HG02970 (cell line): Measurements from ENCODE around the gene LINGO1.

Experiments used
- ATAC-seq: cut with Tn5 transposase; IDR thresholded peaks from one replicate; pipeline ENCODE4 v1.9.1; 2021; ENCODE audit warnings: mild to moderate bottlenecking, moderate library complexity, moderate number of reproducible peaks; ENCODE audit not compliant: unreplicated experiment, low FRiP score

Gene LINGO1

GRCh38 chr15:77657634-77658238 is 25.0 kb upstream of the LINGO1 start:
- ATAC-seq, result no peak

GRCh38 chr15:77656294-77656693 is 23.6 kb upstream of the LINGO1 start:
- ATAC-seq, result no peak

DNA sequence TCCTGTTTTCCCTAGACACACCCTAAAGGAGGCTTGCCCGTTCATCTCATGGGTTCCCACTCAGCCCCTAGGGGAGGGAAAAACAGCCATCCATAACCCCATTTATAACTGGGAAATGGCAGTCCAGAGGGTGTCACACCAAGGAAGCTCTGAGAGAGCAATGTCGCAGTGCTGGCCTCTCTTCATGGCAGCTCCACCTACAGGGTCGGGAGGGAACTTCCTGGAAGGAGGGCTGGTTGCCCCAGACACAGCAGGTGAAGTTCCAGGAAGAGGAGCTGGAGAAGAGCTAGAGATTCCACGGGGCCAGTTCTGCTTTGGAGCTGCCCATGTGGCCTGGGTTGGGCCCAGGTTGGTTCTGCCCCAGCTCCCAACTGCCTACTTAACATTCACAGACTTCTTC is 22.3 kb upstream of the LINGO1 start:
- ATAC-seq, result no peak

- no peak for ATAC-seq
Measured at GRCh38 chr15:77653832-77654480, 21.2 kb upstream of the LINGO1 start.

DNA sequence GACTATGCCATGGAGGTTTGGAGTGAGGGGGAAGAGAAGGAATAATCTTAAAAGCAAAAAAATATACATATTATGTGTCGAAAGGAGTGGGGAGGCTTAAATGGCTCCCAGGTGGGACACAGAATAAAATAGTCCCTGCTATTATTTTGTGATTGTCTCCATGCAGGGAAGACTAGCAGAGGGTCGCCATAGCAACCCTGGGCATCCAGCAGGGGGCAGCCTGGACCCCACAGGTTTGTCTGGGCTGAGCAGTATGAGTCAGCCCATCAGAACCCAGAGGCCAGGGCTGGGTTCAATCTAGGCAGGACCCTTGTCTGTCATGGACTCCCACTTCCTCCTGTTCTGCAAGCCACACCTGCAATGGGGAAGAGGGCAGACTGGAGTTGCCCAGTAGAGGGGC is 17.6 kb upstream of the LINGO1 start:
- ATAC-seq, result no peak

DNA sequence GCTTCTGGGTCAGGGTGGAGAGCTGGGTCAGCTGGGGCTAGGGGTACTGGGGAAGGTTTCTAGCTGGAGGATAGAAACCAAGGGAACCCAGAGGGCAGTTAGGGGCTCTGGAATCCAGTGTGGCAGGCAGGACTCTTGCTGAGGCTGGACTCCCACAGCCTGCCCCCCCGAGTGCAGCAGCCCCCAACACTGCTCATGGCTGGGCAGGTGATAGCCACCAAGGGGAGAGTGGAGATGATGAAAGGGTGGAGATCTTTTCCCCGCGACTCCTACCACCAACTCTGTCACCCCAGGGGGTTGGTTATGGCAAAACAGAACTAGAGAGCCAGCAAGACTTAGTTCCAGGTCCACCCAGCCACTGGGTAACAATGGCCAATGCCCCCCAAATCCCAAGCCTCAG is 16.9 kb upstream of the LINGO1 start:
- ATAC-seq, result no peak

GRCh38 chr15:77649017-77649416 is 16.3 kb upstream of the LINGO1 start:
- ATAC-seq, result no peak

- no peak for ATAC-seq
Measured at GRCh38 chr15:77647961-77648360, 15.2 kb upstream of the LINGO1 start.

DNA sequence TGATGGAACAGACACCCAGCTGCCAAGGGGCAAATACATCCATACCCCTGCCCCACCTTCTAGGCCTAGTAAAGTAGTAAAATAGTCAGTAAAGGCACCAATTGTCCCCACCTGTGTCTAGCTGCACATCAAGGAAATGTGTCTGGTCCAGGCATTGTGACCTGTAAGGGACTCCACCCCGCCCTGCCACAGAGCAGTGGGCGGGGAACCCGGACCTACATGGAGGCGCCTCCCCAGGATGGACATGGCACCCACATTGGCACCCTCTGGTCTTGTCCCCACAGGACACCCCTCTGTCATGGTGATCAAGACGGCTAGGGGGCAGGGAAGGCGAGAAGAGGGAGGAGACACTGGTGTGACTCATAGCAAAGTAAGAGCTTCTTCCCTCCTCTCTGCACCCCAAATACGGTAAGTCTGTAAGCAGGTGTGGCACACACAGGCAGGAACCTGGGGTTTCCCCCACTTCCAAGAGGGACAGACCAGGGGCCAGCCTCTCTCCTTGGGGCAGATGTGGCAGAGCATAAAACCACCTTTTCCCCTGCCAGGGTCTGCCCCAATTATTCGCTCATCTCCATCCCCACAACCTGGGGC is 13.5 kb upstream of the LINGO1 start:
- no peak for ATAC-seq

DNA sequence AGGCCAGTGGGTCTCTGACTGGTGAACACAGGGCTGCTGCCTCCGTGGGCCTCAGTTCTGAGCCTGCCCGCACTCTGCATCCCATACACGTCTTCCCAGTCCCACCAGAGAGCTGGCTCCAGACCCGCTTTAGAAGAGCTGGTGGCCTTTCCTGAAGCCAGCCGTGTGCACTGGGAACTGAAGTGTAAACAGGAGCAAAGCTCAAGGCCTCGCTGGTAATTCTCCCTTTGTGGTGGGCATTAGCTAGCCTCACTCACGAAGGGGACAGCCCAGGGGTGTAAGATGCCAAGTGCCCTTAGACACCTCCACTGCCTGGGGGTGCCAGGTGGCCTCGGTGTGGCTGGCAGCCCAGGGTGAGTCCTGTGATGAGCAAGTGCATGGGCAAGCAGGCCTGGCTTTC is 12.9 kb upstream of the LINGO1 start:
- no peak for ATAC-seq

GRCh38 chr15:77644543-77645247 is 12.0 kb upstream of the LINGO1 start:
- no peak for ATAC-seq

DNA sequence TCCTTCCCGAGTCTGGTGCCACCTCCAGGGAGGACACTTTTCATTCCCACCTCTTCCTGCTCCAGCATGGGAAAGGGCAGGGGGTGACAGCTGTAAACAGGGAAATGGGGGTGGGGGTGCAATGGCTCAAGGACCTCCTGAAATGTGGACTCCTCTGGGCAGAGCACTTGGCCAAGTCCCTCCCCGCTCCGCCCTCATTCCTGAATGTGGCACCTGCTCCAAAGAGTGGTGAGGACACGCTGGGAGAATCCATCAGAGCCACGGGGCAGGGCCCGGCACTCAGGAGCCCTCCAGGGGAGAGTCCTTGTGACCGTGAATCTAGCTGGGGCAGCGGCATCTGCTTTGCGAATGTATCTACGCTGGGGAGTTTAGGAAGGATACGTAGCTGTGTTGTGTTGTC is 11.1 kb upstream of the LINGO1 start:
- no peak for ATAC-seq

- ATAC-seq, result no peak
Measured at GRCh38 chr15:77642793-77643430, 10.2 kb upstream of the LINGO1 start.

- ATAC-seq, result no peak
Measured at GRCh38 chr15:77641999-77642398, 9.3 kb upstream of the LINGO1 start.

- ATAC-seq, result no peak
Measured at GRCh38 chr15:77640615-77641014, 7.9 kb upstream of the LINGO1 start.

DNA sequence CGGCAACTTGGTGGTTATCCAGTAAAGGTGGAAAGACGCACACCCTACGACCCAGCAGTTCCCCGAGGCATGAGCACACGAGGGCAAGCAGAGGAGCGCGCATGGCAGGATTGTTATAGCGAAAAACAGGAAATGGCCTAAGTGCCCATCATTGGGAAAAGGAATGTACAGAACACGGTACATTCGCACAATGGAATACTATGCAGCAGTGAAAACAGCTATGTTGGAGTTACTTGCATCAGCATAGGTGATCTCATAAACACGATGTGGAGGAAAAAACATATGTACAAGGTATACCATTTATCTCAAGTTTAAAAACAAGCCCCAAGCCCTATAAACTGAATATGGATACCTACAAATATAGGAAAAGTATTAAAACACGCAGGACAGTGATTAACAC is 6.7 kb upstream of the LINGO1 start:
- ATAC-seq, result no peak

DNA sequence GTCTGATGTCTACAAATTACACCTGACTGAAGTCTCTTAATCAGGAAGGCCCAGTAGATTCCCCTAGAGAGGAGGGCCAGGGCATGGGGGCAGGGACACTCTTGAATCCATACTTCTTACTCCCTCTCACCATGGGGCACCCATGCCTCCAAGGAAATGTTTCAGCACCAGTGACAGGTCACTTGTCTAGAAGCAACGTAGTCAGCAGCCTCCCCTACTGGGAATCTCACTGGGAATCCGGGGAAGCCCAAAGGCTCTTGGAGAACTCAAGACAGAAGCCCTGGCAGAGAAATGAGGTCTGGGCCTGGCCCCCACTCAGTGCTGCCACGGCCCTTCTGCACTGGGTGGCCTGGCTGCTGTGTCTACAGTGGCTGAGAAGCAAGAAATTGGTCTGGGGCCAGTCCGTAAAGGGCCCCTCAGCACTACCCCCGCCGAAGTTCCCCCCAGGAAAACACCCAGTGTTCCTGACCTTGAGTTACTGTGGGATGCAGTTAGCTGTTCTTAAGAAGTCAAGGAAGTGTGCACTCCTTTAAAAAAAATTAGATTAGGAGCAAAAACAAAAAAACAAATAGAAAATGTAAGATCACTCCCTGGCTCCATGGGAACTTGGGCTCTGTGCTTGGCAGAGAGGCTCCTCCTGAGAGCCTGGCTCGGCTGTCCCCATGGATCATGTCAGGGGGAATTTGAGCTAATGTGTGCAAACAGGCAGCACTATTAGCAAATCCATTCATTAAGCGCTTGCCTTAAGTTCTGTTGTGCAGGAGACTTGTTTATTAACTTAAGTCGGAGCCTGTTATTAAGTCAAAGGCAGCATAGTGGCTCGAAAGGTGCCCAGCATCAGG is 5.4 kb upstream of the LINGO1 start:
- no peak for ATAC-seq

DNA sequence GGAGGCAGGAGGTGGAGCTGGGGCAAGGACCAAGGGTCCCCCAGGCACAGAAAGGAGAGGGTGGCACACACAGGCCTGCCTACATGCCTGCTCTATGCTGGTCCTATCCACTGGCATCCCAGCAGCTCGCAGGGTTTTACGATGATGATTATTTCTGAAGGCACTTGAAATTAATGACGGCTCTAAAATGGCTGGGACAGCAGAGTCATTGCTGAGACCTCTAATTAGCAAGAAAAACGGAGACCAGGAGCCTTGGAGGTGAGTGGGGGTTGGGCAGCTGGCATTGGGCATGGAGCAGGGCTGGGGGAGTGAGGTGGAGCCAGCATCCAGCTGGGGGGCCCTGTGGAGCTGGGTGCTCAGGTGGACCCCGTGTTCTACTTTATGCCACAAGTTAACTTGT is 3.5 kb upstream of the LINGO1 start:
- no peak for ATAC-seq

- ATAC-seq, result no peak
Measured at GRCh38 chr15:77634266-77634962, 1.7 kb upstream of the LINGO1 start.

GRCh38 chr15:77633913-77634265 is 1.2 kb upstream of the LINGO1 start:
- no peak for ATAC-seq
